Right atrium auricular region (tissue), 2 donors: ENCODE data around the gene WSB1. TPM values are rescaled to one million over a fixed set of nuclear protein-coding genes. Genes with fewer than 3 reads are reported as not detected.

Source experiments
- DNase-seq: peaks from one replicate; pipeline ENCODE4 v3.0.0-alpha.2; 2019; ENCODE audit warnings: low spot score
- H3K27ac ChIP-seq, 2 donors: fragments of 200-600 bp; sonication (generic); 1 replicate in 1 of 2; 2 replicates in 1 of 2; pipeline ENCODE4 v1.5.1; 2016 to 2019
- H3K27me3 ChIP-seq, 2 donors: fragments of 200-600 bp; sonication (generic); one replicate each; pipeline versions ENCODE4 v1.5.1 to v1.6.0; 2017 to 2019
- H3K36me3 ChIP-seq: fragments of 200-600 bp; sonication (generic); one replicate; pipeline ENCODE4 v1.5.1; 2016
- H3K4me1 ChIP-seq, 2 donors: fragments of 200-600 bp; sonication (generic); one replicate each; pipeline versions ENCODE4 v1.5.1 to v1.6.0; 2017 to 2019
- H3K4me3 ChIP-seq, 2 donors: fragments of 200-600 bp; sonication (generic); 1 replicate in 1 of 2; 2 replicates in 1 of 2; pipeline ENCODE4 v1.5.1; 2017 to 2019; ENCODE audit warnings: mild to moderate bottlenecking in 1 of 2, moderate library complexity in 1 of 2
- H3K9me3 ChIP-seq, 2 donors: fragments of 200-600 bp; sonication (generic); one replicate each; pipeline ENCODE4 v1.5.1; 2019
- CTCF ChIP-seq, 2 donors: fragments of 200-600 bp; sonication (generic); IDR thresholded peaks; one replicate each; pipeline ENCODE4 v1.5.1; 2019; ENCODE audit warnings: antibody characterized with exemption in 2 of 2
- total RNA-seq, 2 donors: library from RNA; depleted of rRNA; stranded (reverse); fragments of >200 nt; gene quantifications; one replicate each; pipeline ENCODE4 v1.1.0, GENCODE V29; 2016

The WSB1 gene
- total RNA-seq, 2 donors from 2014 or later: 38.0 to 44.7 TPM

DNA sequence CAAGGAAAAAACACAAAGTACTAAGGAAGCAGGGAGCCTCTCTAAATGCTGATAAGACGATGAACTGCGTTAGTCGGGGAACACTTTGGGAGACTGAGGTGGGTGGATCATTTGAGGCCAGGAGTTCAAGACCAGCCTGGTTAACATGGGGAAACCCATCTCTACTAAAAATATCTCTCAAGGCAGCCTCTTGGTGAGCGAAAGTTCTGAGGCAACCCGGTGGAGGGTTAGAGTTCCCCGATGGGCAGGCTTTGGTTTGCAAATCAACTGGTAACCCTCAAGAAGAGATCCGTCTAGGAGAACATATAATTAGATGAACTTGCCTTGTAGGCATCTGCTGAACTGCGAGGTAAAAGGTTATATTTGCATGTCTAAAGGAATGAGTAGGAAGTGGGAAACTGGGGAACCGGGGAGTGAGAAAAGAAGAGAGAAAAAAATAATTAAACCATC lies 44.6 kb downstream of the WSB1 start:
- peaks cover 0 to 23% of the 10 kb centered on the region in 2 donors for H3K4me1 ChIP-seq
- no peaks in the 10 kb centered on the region for H3K9me3 ChIP-seq
- no peak overlapping the region for H3K4me3 ChIP-seq
- no peak for TF ChIP-seq CTCF (IDR thresholded peaks at IDR 0.05)
- H3K36me3 ChIP-seq: no peaks in the 10 kb centered on the region
- DNase-seq: no peak
- no peaks in the 10 kb centered on the region for H3K27me3 ChIP-seq
- H3K27ac ChIP-seq: no peak overlapping the region

DNA sequence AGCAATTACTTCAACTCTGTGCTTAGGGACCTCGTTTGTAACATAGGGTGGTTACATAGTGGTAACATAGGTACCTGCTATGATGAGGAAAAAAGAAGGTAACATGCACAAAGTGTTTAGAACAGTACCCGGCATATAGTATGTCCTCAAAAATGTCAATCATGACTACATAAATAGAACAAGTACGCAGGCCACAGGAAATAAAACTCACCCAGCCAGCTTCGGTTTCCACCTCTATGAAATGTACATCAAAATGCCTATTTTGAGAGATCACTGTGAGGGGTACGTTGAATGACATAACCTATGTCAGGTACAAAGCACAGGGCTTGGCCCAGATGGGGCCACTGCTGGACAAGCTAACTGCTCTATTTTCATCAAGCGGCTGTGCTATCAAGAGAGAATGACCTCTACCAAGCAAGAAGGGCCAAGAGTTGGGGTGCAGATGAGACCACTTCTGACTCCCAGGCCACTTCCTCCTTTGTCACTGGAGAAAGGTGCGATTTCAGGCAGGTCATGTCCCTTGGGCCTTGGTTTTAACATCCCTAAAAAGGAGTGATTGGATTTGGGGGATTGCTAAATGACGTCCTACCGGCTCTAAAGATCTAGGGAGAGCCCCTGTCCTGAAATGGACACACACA lies 45.4 kb downstream of the WSB1 start:
- Histone ChIP-seq H3K4me1 (peaks cover 0 to 24% of the 10 kb centered on the region in 2 donors), H3K27me3 (no peaks in the 10 kb centered on the region), H3K36me3 (no peaks in the 10 kb centered on the region), H3K27ac (no peak overlapping the region), H3K4me3 (no peak overlapping the region), H3K9me3 (no peaks in the 10 kb centered on the region)
- no peak for TF ChIP-seq CTCF (IDR thresholded peaks at IDR 0.05)
- DNase-seq: no peak

DNA sequence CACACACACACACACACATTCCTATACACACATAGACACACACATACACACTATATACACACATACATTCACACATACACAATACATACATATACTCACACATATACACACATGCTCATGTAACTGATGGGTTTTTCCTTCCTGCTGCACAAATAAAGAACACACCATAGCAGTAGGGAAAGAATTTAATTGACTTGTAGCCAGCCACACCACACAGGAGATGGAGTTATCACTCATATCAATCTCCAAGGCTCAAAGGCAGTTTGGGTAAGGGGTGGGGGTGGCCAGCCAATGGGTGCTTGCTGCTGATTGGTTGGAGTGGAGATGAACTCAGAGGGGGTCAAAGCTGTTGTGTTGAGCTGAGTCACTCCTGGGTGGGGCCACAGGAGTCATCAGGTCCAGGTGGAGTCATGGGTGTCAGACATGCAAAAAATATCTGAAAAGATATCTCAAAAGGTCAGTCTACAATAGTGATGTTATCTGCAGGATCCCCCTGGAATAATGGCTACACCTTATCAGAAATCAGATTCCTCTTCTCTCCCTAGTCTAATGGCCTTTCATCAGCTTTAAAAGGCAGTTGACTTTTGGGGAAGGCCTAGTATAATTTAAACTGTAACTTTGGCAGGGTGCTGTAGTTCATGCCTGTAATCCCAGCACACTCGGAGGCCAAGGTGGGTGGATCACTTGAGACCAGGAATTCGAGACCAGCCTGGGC lies 46.1 kb downstream of the WSB1 start:
- no peaks in the 10 kb centered on the region for H3K36me3 ChIP-seq
- H3K27me3 ChIP-seq: no peaks in the 10 kb centered on the region
- peaks cover 0 to 31% of the 10 kb centered on the region in 2 donors for H3K4me1 ChIP-seq
- H3K27ac ChIP-seq: no peak overlapping the region
- no peak for DNase-seq
- TF ChIP-seq CTCF (IDR thresholded peaks at IDR 0.05): no peak
- no peak overlapping the region for H3K4me3 ChIP-seq
- no peaks in the 10 kb centered on the region for H3K9me3 ChIP-seq

GRCh38 chr17:27340575-27340974 lies 46.7 kb downstream of the WSB1 start:
- Histone ChIP-seq H3K4me1 (peaks cover 0 to 32% of the 10 kb centered on the region in 2 donors), H3K4me3 (no peak overlapping the region), H3K27ac (peak overlapping the region in 1 of 2 donors; percentile 18), H3K27me3 (no peaks in the 10 kb centered on the region), H3K9me3 (no peaks in the 10 kb centered on the region), H3K36me3 (no peaks in the 10 kb centered on the region)
- TF ChIP-seq CTCF (IDR thresholded peaks at IDR 0.05): no peak
- no peak for DNase-seq

DNA sequence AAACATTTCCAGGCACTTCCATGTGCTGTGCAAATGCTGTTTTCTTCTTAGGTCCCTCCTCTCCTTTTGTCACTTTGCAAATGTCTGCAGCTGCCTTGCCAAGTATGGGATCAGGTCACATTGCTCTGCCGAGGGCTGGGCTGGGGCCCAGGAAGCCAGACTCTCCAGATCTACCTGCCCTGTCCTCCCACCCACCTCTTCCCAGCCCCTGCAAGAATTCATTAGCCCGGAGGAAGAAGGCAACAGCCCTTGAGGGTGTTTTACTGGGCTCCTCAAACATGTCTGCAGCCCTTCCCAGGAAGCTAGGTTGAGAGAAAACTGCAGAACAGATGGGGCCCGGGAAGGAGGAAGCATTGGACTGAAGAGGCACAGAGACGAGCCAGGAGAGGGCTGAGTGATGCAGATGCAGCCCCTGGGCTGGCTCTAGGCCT lies 47.1 kb downstream of the WSB1 start:
- no peaks in the 10 kb centered on the region for H3K27me3 ChIP-seq
- H3K36me3 ChIP-seq: no peaks in the 10 kb centered on the region
- H3K27ac ChIP-seq: peak overlapping the region in 1 of 2 donors; percentile 18
- peaks cover 0 to 32% of the 10 kb centered on the region in 2 donors for H3K4me1 ChIP-seq
- no peak for DNase-seq
- H3K9me3 ChIP-seq: no peaks in the 10 kb centered on the region
- H3K4me3 ChIP-seq: no peak overlapping the region
- TF ChIP-seq CTCF (IDR thresholded peaks at IDR 0.05): no peak
